Activated T-cell treated with anti-CD3 and anti-CD28 coated beads, Interleukin-2, amount 50 U/mL, for 1 hour (primary cell): ENCODE measurements around the gene SSPN.

Source experiments
- DNase-seq: peaks from one replicate; pipeline ENCODE4 v3.0.0-alpha.2; 2020

The SSPN gene

GRCh38 chr12:26287671-26288381, 92.5 kb downstream of the SSPN start:
- DNase-seq: no peak

- no peak for DNase-seq
Observed at GRCh38 chr12:26290565-26290964, 95.2 kb downstream of the SSPN start.

GRCh38 chr12:26292596-26292995, 97.2 kb downstream of the SSPN start:
- DNase-seq: no peak

GRCh38 chr12:26293612-26294011, 98.2 kb downstream of the SSPN start:
- DNase-seq: no peak

GRCh38 chr12:26295001-26295400, 99.6 kb downstream of the SSPN start:
- DNase-seq: no peak

GRCh38 chr12:26297396-26298070, 102.2 kb downstream of the SSPN start:
- DNase-seq: no peak

- DNase-seq: no peak
Observed at GRCh38 chr12:26298785-26299621, 103.6 kb downstream of the SSPN start.

GRCh38 chr12:26299751-26300150, 104.4 kb downstream of the SSPN start:
- no peak for DNase-seq
